Endodermal cell (in vitro differentiated cells): ENCODE measurements around the gene RAD51. TPM values are rescaled to one million over a fixed set of nuclear protein-coding genes. Genes with fewer than 3 reads are reported as not detected.

Experiments used
- DNase-seq: peaks from one replicate; pipeline ENCODE4 v3.0.0-alpha.2; 2017
- H3K27ac ChIP-seq: 2 replicates; pipeline ENCODE4 v1.5.1; 2013; ENCODE audit warnings: mild to moderate bottlenecking, low read depth, low read length, moderate library complexity
- H3K27me3 ChIP-seq: 2 replicates; pipeline ENCODE4 v1.6.1; 2013; ENCODE audit warnings: mild to moderate bottlenecking, low read length, moderate library complexity; ENCODE audit not compliant: insufficient read depth, control insufficient read depth, poor library complexity, severe bottlenecking
- H3K36me3 ChIP-seq: 2 replicates; pipeline ENCODE4 v1.7.0; 2013; ENCODE audit warnings: mild to moderate bottlenecking, low read length, moderate library complexity; ENCODE audit not compliant: control insufficient read depth, insufficient read depth
- H3K4me1 ChIP-seq: one replicate; pipeline ENCODE4 v1.7.0; 2013; ENCODE audit warnings: low read length; ENCODE audit not compliant: control insufficient read depth, insufficient read depth
- H3K4me3 ChIP-seq: 2 replicates; pipeline ENCODE4 v1.5.1; 2013; ENCODE audit warnings: mild to moderate bottlenecking, low read length, moderate library complexity
- H3K9ac ChIP-seq: 2 replicates; pipeline ENCODE4 v1.6.1; 2013; ENCODE audit warnings: mild to moderate bottlenecking, low read length, moderate library complexity; ENCODE audit not compliant: poor library complexity, severe bottlenecking; ENCODE audit errors: extremely low read depth
- H3K9me3 ChIP-seq: 2 replicates; pipeline ENCODE4 v1.6.1; 2013; ENCODE audit warnings: mild to moderate bottlenecking, low read length, moderate library complexity; ENCODE audit not compliant: control insufficient read depth
- H3K27ac Mint-ChIP-seq: 2 replicates; pipeline ENCODE4 v1.8.0; 2020; ENCODE audit warnings: mixed read lengths
- H3K27me3 Mint-ChIP-seq: 2 replicates; pipeline ENCODE4 v1.8.0; 2021; ENCODE audit warnings: mild to moderate bottlenecking, mixed read lengths; ENCODE audit not compliant: insufficient read depth
- H3K36me3 Mint-ChIP-seq: 2 replicates; pipeline ENCODE4 v1.8.0; 2020; ENCODE audit warnings: low read depth, mixed read lengths
- H3K4me1 Mint-ChIP-seq: 2 replicates; pipeline ENCODE4 v1.8.0; 2020; ENCODE audit warnings: mixed read lengths
- H3K4me3 Mint-ChIP-seq: 2 replicates; pipeline ENCODE4 v1.8.0; 2020; ENCODE audit warnings: mild to moderate bottlenecking, moderate library complexity, mixed read lengths
- H3K9me3 Mint-ChIP-seq: 2 replicates; pipeline ENCODE4 v1.8.0; 2020; ENCODE audit warnings: mild to moderate bottlenecking, mixed read lengths
- WGBS, 2 experiments: methylation state at CpG; one replicate each; pipeline versions ENCODE4 v1.1.5 to v1.1.7; 2013; ENCODE audit warnings: missing lambda C conversion rate in 2 of 2, mixed read lengths in 1 of 2; ENCODE audit not compliant: insufficient coverage in 1 of 2, insufficient read length in 1 of 2; 5-methylcytosine and 5-hydroxymethylcytosine counted together
- total RNA-seq, 2 donors: library from RNA; stranded (reverse); fragmentation: NEBNext Ultra II Directional in 1 of 2; extraction: Animal tissue kit (Norgen Biotek cat#: 25700) in 1 of 2; gene quantifications; 2 replicates in 1 of 2; 3 replicates in 1 of 2; pipeline ENCODE4 v1.2.1, GENCODE V29; 2021
- TF ChIP-seq, protein P1 (sequence below): fragments of 200-600 bp; sonication (generic); conservative IDR thresholded peaks from 2 replicates; pipeline ENCODE4 v1.5.0; 2021; ENCODE audit warnings: antibody characterized with exemption, mild to moderate bottlenecking

Gene RAD51
- total RNA-seq, 2 donors from 2014 or later: 34.1 to 50.9 TPM

DNA sequence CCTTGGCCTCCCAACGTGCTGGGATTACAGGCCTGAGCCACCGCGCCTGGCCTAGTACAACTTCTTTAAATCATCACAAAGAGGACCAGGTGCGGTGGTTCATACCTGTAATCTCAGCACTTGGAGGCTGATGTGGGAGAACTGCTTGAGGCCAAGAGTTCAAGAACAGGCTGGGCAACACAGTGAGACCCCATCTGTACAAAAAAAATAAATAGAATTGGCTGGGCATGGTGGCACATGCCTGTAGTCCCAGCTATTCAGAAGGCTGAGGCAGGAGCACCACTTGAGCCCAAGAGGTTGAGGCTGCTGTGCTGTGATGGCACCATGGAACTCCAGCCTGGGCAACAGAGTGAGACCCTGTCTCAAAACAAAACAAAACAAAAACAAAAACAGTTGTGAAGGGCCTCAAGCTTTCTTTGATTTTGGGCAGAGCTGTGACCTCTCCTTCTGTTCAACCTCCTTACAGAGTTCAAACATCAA, 54.2 kb downstream of the RAD51 start:
- peaks cover 22% of the 10 kb centered on the region for H3K36me3 Mint-ChIP-seq
- no peaks in the 10 kb centered on the region for H3K9me3 ChIP-seq
- H3K27me3 ChIP-seq: no peaks in the 10 kb centered on the region
- WGBS, 2 experiments: 93 to 100% methylated on average over 1 to 4 of the region's 4 CpGs
- H3K27ac Mint-ChIP-seq: no peak overlapping the region
- no peak overlapping the region for H3K9ac ChIP-seq
- no peaks in the 10 kb centered on the region for H3K4me1 ChIP-seq
- no peaks in the 10 kb centered on the region for H3K9me3 Mint-ChIP-seq
- no peak overlapping the region for H3K4me3 ChIP-seq
- H3K27me3 Mint-ChIP-seq: no peaks in the 10 kb centered on the region
- no peak overlapping the region for H3K4me3 Mint-ChIP-seq
- TF ChIP-seq, protein P1, sequence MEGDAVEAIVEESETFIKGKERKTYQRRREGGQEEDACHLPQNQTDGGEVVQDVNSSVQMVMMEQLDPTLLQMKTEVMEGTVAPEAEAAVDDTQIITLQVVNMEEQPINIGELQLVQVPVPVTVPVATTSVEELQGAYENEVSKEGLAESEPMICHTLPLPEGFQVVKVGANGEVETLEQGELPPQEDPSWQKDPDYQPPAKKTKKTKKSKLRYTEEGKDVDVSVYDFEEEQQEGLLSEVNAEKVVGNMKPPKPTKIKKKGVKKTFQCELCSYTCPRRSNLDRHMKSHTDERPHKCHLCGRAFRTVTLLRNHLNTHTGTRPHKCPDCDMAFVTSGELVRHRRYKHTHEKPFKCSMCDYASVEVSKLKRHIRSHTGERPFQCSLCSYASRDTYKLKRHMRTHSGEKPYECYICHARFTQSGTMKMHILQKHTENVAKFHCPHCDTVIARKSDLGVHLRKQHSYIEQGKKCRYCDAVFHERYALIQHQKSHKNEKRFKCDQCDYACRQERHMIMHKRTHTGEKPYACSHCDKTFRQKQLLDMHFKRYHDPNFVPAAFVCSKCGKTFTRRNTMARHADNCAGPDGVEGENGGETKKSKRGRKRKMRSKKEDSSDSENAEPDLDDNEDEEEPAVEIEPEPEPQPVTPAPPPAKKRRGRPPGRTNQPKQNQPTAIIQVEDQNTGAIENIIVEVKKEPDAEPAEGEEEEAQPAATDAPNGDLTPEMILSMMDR: no peak
- H3K4me1 Mint-ChIP-seq: peaks cover 2% of the 10 kb centered on the region
- peaks cover 51% of the 10 kb centered on the region for H3K36me3 ChIP-seq
- H3K27ac ChIP-seq: no peak overlapping the region
- no peak for DNase-seq

- H3K4me3 ChIP-seq: no peak overlapping the region
- TF ChIP-seq, protein P1: no peak
- no peaks in the 10 kb centered on the region for H3K9me3 ChIP-seq
- Mint-ChIP-seq H3K27me3 (no peaks in the 10 kb centered on the region), H3K9me3 (no peaks in the 10 kb centered on the region), H3K4me1 (peaks cover 6% of the 10 kb centered on the region), H3K4me3 (no peak overlapping the region), H3K36me3 (peaks cover 19% of the 10 kb centered on the region), H3K27ac (no peak overlapping the region)
- 97% methylated on average over 4 of the region's 4 CpGs; no CpG with 5 or more reads in 1 of the 2 experiments for WGBS, 2 experiments
- no peak for DNase-seq
- H3K36me3 ChIP-seq: peaks cover 38% of the 10 kb centered on the region
- H3K27me3 ChIP-seq: no peaks in the 10 kb centered on the region
- no peaks in the 10 kb centered on the region for H3K4me1 ChIP-seq
- no peak overlapping the region for H3K27ac ChIP-seq
- H3K9ac ChIP-seq: no peak overlapping the region
Measured at GRCh38 chr15:40750885-40751284, 55.9 kb downstream of the RAD51 start.

DNA sequence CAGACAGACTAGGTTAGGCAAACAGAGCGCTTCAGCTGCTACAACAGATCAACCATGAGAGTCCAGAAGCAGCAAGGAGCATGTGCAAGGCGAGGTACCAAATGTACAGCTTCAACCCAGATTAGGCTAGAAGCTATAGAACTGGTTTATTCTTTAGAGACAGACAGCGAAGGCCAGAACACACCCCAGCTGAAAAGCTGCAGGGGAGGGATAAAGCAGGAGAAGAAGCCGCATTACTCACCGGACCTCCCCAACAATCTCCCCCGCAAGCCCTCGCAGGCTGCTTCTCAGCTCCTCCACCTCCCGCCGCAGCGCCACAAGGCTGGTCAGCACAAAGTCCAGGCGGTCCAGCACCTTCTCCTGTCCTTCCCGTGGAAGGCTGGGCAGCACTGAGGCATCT, 56.8 kb downstream of the RAD51 start:
- H3K4me1 ChIP-seq: no peaks in the 10 kb centered on the region
- no peaks in the 10 kb centered on the region for H3K27me3 ChIP-seq
- H3K4me3 Mint-ChIP-seq: no peak overlapping the region
- peaks cover 19% of the 10 kb centered on the region for H3K36me3 Mint-ChIP-seq
- no peak overlapping the region for H3K4me3 ChIP-seq
- no peak overlapping the region for H3K27ac ChIP-seq
- H3K9me3 Mint-ChIP-seq: no peaks in the 10 kb centered on the region
- peaks cover 38% of the 10 kb centered on the region for H3K36me3 ChIP-seq
- WGBS, 2 experiments: 94 to 98% methylated on average over 6 to 12 of the region's 12 CpGs
- no peak overlapping the region for H3K27ac Mint-ChIP-seq
- TF ChIP-seq, protein P1: no peak
- no peaks in the 10 kb centered on the region for H3K9me3 ChIP-seq
- no peaks in the 10 kb centered on the region for H3K27me3 Mint-ChIP-seq
- peaks cover 7% of the 10 kb centered on the region for H3K4me1 Mint-ChIP-seq
- H3K9ac ChIP-seq: no peak overlapping the region
- DNase-seq: no peak
